Hepatocyte (in vitro differentiated cells): ENCODE measurements around the gene PRAC1. TPM values are rescaled to one million over a fixed set of nuclear protein-coding genes. Genes with fewer than 3 reads are reported as not detected.

Source experiments
- DNase-seq: peaks from one replicate; pipeline ENCODE4 v3.0.0-alpha.2; 2016; ENCODE audit warnings: low spot score
- H2AFZ ChIP-seq: fragments of 200-600 bp; sonication (generic); 2 replicates; pipeline ENCODE4 v1.6.0; 2016; ENCODE audit warnings: antibody characterized with exemption, mild to moderate bottlenecking
- H3K27ac ChIP-seq: fragments of 200-600 bp; sonication (generic); 2 replicates; pipeline ENCODE4 v1.5.1; 2016; ENCODE audit warnings: mild to moderate bottlenecking
- H3K27me3 ChIP-seq: fragments of 200-600 bp; sonication (generic); 2 replicates; pipeline ENCODE4 v1.6.1; 2016
- H3K36me3 ChIP-seq: fragments of 200-600 bp; sonication (generic); replicated peaks from 2 replicates; pipeline ENCODE4 v1.5.1; 2016; ENCODE audit warnings: low read depth; ENCODE audit not compliant: insufficient read depth
- H3K4me1 ChIP-seq: fragments of 200-600 bp; sonication (generic); 2 replicates; pipeline ENCODE4 v1.5.1; 2016; ENCODE audit warnings: mild to moderate bottlenecking, moderate library complexity; ENCODE audit not compliant: insufficient read depth
- H3K4me2 ChIP-seq: fragments of 200-600 bp; sonication (generic); 2 replicates; pipeline ENCODE4 v1.6.0; 2016
- H3K4me3 ChIP-seq: fragments of 200-600 bp; sonication (generic); 2 replicates; pipeline ENCODE4 v1.5.1; 2016; ENCODE audit warnings: mild to moderate bottlenecking
- H3K79me2 ChIP-seq: fragments of 200-600 bp; sonication (generic); 2 replicates; pipeline ENCODE4 v1.6.0; 2017; ENCODE audit warnings: mild to moderate bottlenecking
- H3K9me2 ChIP-seq: fragments of 200-600 bp; sonication (generic); replicated peaks from 2 replicates; pipeline ENCODE4 v1.6.0; 2017; ENCODE audit warnings: mild to moderate bottlenecking; ENCODE audit not compliant: insufficient read depth
- H3K9me3 ChIP-seq: fragments of 200-600 bp; sonication (generic); 2 replicates; pipeline ENCODE4 v1.5.1; 2016; ENCODE audit warnings: low read depth, mild to moderate bottlenecking
- H4K20me1 ChIP-seq: fragments of 200-600 bp; sonication (generic); 2 replicates; pipeline ENCODE4 v1.6.0; 2016; ENCODE audit warnings: mild to moderate bottlenecking; ENCODE audit not compliant: insufficient read depth, poor library complexity, severe bottlenecking
- EZH2 ChIP-seq: fragments of 200-600 bp; sonication (generic); IDR thresholded peaks from 2 replicates; pipeline ENCODE4 v1.6.1; 2016; ENCODE audit warnings: antibody characterized with exemption, mild to moderate bottlenecking, borderline replicate concordance
- EZH2phosphoT487 ChIP-seq: fragments of 200-600 bp; sonication (generic); IDR thresholded peaks from one replicate; pipeline ENCODE4 v1.6.1; 2018; ENCODE audit warnings: antibody characterized with exemption, mild to moderate bottlenecking, low read depth, moderate library complexity; ENCODE audit not compliant: unreplicated experiment, severe bottlenecking
- WGBS: methylation state at CpG from one replicate; pipeline ENCODE4 v1.1.6; 2016; ENCODE audit warnings: low lambda C conversion rate; ENCODE audit errors: missing lambda C conversion rate; 5-methylcytosine and 5-hydroxymethylcytosine counted together
- polyA plus RNA-seq: library from polyadenylated mRNA; unstranded; fragments of >200 nt; fragmentation: Nextera tagmentation; extraction: Ambion mirVana; gene quantifications from 2 replicates; pipeline ENCODE4 v1.2.1, GENCODE V29; 2016
- total RNA-seq: library from RNA; depleted of rRNA; stranded (reverse); fragments of >200 nt; gene quantifications from 2 replicates; pipeline ENCODE4 v1.2.3, GENCODE V29; 2014
- TF ChIP-seq, protein P1 (sequence below): fragments of 200-600 bp; sonication (generic); IDR thresholded peaks from 2 replicates; pipeline ENCODE4 v1.5.1; 2016; ENCODE audit warnings: antibody characterized with exemption, mild to moderate bottlenecking; ENCODE audit not compliant: poor library complexity

Gene PRAC1
- total and polyA plus RNA-seq, 2 experiments from 2014 or later, result not detected

- 9% methylated on average over 12 of the region's 13 CpGs for WGBS
- Histone ChIP-seq H3K4me2 (no peak overlapping the region), H3K79me2 (no peaks in the 10 kb centered on the region), H3K4me1 (peaks cover 5% of the 10 kb centered on the region), H3K27me3 (peaks cover 100% of the 10 kb centered on the region), H3K27ac (no peak overlapping the region), H4K20me1 (no peaks in the 10 kb centered on the region), H3K9me2 (no peaks in the 10 kb centered on the region), H3K36me3 (no peaks in the 10 kb centered on the region), H3K9me3 (no peaks in the 10 kb centered on the region), H3K4me3 (no peak overlapping the region), H2AFZ (no peak overlapping the region)
- TF ChIP-seq, protein P1, sequence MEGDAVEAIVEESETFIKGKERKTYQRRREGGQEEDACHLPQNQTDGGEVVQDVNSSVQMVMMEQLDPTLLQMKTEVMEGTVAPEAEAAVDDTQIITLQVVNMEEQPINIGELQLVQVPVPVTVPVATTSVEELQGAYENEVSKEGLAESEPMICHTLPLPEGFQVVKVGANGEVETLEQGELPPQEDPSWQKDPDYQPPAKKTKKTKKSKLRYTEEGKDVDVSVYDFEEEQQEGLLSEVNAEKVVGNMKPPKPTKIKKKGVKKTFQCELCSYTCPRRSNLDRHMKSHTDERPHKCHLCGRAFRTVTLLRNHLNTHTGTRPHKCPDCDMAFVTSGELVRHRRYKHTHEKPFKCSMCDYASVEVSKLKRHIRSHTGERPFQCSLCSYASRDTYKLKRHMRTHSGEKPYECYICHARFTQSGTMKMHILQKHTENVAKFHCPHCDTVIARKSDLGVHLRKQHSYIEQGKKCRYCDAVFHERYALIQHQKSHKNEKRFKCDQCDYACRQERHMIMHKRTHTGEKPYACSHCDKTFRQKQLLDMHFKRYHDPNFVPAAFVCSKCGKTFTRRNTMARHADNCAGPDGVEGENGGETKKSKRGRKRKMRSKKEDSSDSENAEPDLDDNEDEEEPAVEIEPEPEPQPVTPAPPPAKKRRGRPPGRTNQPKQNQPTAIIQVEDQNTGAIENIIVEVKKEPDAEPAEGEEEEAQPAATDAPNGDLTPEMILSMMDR, result no peak
- TF ChIP-seq EZH2 (peak; percentile 12), EZH2phosphoT487 (peak; percentile 23)
- no peak for DNase-seq
Observed at GRCh38 chr17:48751733-48752398, 29.5 kb upstream of the PRAC1 start.

DNA sequence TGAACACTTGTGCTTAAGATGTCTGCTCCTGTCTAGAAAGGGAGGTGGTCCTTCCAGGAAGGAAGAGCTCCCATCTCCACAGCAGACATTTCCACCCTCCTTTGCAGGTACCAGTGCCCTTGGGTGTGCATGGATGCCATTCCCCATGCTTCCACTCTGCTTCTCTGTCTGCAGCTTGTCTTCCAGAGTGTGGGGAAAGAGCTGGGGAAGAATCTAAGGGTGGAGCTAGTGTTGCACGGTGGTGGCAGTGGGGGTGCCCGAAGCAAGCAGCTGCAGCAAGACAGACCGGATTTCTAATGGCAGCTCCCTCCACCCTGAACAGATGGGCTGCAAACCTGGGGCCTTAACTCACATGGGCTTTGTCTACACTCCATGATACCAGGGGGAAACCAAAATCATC, 28.9 kb upstream of the PRAC1 start:
- no peaks in the 10 kb centered on the region for H3K79me2 ChIP-seq
- no peaks in the 10 kb centered on the region for H3K36me3 ChIP-seq
- H4K20me1 ChIP-seq, result no peaks in the 10 kb centered on the region
- H3K4me2 ChIP-seq, result no peak overlapping the region
- peaks cover 100% of the 10 kb centered on the region for H3K27me3 ChIP-seq
- no peak overlapping the region for H2AFZ ChIP-seq
- H3K9me3 ChIP-seq, result no peaks in the 10 kb centered on the region
- DNase-seq, result no peak
- H3K4me1 ChIP-seq, result peaks cover 5% of the 10 kb centered on the region
- H3K4me3 ChIP-seq, result no peak overlapping the region
- H3K27ac ChIP-seq, result no peak overlapping the region
- WGBS, result 0% methylated on average over 3 of the region's 3 CpGs
- H3K9me2 ChIP-seq, result no peaks in the 10 kb centered on the region
- no peak for TF ChIP-seq EZH2phosphoT487

GRCh38 chr17:48749621-48750553, 27.6 kb upstream of the PRAC1 start:
- Histone ChIP-seq H3K4me2 (no peak overlapping the region), H3K9me2 (no peaks in the 10 kb centered on the region), H3K9me3 (no peaks in the 10 kb centered on the region), H3K27me3 (peaks cover 100% of the 10 kb centered on the region), H3K79me2 (no peaks in the 10 kb centered on the region), H4K20me1 (no peaks in the 10 kb centered on the region), H3K27ac (no peak overlapping the region), H3K4me1 (peaks cover 2% of the 10 kb centered on the region), H2AFZ (no peak overlapping the region), H3K4me3 (no peak overlapping the region), H3K36me3 (no peaks in the 10 kb centered on the region)
- DNase-seq, result no peak
- WGBS, result 12% methylated on average over 32 of the region's 32 CpGs
- peak; percentile 72 for TF ChIP-seq EZH2phosphoT487
- TF ChIP-seq, protein P1, result no peak
- peak; percentile 20 for TF ChIP-seq EZH2
